Kidney tubule cell (primary cell): ENCODE measurements around the gene SFTPA2.
"Not testable (repeated sequence)": the region's sequence is repeated elsewhere in the genome, so short reads cannot be mapped to it uniquely, and the experiment has no call there.

Source experiments
- DNase-seq: peaks from one replicate; pipeline ENCODE4 v3.0.0-alpha.2; 2018; ENCODE audit warnings: low spot score

The SFTPA2 gene

DNA sequence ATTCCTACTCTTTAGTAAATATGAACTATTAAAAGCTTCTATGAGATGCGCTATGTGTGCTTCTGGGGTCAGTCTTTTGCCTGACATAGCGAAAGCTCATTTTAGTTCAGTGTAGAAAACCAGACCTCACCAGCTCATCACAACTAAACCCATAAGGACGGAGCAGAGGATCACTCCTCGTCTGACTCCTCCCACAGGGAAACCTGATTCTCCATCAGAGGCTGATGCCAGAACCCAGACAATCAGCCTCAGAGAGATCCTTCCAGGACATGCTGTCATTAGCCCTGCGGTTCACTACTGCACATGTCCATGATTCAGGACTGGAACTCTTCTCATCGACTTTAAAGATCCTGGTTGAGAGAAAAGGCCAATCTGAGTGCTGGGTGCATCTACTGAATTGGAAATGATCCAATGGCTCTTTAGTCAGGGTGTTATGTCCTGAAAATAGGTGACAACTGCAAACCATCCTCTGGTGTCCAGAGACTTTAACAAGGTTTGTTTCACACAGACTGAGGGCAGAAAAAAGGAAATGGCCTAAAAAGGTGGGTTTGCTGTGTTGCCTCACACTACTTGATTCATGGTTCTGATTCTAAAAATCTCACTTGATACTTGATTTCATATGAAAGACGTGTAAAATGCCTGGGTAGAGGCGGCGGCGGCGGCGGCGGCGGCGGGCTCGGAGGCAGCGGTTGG, 48.2 kb downstream of the SFTPA2 start, which contains the start of gene EIF5AL1:
Gene EIF5AL1 (plus strand): TSS at position 643 of the 693 bp plus-strand sequence. CDS start 117 bp downstream, outside the sequence.
- not testable (repeated sequence) for DNase-seq

DNA sequence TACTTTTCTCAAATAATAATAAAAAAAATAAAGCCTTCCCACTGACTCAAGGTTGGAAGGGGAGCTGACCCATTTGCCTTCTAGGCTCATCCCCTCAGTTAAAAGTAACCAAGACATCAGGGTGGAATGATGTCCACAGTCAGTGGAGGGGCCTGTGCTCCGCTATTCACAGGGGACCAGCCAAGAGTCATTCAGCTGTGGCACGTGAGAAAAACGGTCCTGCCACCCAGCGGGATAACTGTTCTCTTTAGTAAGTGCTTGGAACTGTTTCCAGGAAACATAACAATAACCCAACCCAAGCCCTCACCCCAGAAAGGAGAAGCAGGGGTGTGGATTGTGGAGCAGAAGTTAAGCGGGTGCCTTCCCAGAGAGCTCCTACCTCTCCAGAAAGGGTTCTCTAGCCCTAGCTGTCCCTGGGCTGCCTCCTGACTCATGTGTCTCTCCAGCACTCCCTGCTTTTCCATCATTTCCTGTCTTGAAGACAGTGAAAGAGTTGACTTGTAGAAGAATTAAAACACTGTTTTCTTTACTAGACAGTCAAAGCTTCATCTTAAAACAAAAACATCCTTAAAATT, 50.2 kb downstream of the SFTPA2 start:
- DNase-seq: not testable (repeated sequence)

DNA sequence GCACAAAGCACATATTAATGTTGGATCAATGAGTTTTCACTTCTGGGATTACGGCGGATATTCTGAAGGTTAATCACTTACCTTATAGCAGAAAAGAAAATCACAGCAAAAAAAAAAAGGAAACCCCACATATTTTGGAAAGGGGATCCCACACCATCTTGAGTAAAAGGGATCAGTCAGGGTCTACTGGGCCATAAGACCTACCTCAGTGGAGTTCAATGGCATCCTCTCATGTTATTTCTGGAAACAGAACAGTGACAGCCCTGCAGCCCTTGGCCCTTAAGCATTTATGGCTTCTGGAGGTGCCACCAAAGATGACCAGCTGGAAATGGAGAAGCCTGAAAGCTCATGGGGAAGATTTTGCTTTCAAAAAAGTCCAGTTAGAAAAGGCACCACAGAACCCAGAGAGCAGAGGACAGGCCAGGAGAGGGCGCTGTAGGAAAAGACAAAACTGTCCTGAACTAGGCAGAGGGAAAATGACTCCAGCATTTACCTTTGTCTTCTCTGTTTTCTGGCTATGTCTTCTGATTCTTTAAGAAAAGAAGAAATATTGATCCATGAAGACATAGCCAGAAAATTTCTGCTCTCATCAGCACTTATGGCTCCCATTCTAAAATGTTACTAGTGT, 50.8 kb downstream of the SFTPA2 start:
- not testable (repeated sequence) for DNase-seq

DNA sequence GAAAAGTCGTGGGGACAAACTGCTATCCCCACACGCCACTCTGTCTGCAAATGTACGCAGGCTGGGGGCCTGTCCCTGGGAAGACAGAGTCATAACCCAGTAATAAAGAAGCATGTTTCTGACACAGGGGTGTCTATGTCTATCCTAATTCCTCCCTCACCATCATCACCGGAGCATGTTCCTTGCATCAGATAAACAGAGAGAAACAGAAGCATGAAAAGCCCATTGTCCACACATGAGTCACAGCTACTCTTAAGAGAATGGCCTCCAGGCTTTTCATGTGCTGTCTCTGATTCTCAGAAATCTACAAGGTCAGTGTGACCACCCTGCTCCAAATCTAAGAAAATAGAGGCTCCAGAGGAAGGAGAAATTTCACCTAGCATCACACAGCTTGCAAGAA, 52.0 kb downstream of the SFTPA2 start:
- not testable (repeated sequence) for DNase-seq

DNA sequence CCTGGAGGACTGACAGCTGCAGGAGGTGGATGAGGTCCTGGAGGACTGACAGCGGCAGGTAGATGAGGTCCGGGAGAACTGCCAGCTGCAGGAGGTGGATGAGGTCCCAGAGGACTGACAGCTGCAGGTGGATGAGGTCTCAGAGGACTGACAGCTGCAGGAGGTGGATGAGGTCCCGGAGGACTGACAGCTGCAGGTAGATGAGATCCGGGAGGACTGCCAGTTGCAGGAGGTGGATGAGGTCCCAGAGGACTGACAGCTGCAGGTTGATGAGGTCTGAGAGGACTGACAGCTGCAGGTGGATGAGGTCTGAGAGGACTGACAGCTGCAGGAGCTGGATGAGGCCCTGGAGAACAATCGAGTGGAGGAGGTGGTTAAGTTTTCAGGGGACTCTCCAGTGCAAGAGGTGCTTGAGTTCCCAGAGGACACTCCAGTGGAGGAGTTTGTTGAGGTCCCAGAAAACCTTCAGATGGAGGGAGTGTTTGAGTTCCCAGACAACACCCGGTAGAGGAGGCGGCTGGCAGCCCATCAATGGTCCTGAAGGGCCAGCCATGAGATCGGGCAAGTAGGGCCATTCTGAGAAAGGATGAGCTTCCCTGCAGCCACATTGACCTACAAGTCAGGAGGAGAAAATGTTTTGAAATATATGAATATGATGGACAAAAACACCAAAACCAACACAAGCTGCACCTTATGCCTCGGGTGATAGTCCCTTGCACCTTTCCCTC, 52.6 kb downstream of the SFTPA2 start:
- DNase-seq: no peak
